ENCODE data around the gene WFDC1.

DNA sequence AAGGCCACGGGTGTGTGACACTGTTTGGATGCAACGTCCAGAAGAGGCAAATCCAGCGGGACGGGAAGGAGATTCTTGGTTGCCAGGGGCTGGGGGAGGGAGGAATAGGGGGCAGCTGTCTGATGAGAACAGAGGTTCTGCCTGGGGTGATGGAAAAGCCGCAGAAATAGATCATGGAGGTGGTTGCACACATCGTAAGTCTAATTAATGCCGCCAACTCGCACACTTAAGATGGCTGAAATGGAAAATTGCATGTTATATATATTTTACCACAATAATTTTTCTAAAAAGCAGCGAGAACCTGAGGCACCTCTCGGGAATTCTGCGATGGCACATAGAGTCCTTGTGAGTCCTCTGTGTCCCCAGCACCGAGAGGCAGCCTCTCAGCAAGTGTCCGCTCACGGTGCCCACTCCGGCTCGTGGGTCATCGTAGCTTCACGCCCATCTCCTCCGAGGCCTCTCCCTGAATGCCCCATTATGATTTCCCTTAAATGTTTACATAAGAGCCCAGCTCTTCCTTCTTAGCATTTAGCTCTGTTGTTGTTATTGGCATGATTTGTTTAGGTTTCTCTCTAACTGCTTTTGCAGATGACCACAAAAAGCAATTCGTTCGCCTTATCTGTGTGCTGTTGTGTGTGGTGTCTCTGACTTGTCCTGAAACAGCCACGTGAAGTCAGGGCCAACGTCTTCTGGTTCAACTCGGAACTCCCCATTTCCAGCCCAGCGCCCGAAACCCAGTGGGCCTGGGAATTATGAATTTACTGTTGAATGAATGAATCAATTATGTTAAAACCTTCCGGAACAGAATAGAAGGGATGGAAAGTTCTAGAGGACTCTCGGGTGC lies 7.7 kb downstream of the WFDC1 start:
- TF ChIP-seq, protein P1, sequence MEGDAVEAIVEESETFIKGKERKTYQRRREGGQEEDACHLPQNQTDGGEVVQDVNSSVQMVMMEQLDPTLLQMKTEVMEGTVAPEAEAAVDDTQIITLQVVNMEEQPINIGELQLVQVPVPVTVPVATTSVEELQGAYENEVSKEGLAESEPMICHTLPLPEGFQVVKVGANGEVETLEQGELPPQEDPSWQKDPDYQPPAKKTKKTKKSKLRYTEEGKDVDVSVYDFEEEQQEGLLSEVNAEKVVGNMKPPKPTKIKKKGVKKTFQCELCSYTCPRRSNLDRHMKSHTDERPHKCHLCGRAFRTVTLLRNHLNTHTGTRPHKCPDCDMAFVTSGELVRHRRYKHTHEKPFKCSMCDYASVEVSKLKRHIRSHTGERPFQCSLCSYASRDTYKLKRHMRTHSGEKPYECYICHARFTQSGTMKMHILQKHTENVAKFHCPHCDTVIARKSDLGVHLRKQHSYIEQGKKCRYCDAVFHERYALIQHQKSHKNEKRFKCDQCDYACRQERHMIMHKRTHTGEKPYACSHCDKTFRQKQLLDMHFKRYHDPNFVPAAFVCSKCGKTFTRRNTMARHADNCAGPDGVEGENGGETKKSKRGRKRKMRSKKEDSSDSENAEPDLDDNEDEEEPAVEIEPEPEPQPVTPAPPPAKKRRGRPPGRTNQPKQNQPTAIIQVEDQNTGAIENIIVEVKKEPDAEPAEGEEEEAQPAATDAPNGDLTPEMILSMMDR (IDR thresholded peaks at IDR 0.05) = no peak
- TF ChIP-seq POLR2A (IDR thresholded peaks at IDR 0.05) (no peak), POLR2AphosphoS5 (IDR thresholded peaks at IDR 0.05) (no peak)

All from sigmoid colon (tissue), 4 donors.